Hippocampal formation (tissue), 2 donors: Measurements from ENCODE around the gene RAPGEF1.

Experiments used
- DNase-seq, 2 donors: peaks; one replicate each; lab custom pipeline; 2025; lab: John Stamatoyannopoulos, UW

Gene RAPGEF1

GRCh38 chr9:131650254-131650653 is 89.6 kb downstream of the RAPGEF1 start:
- no peak for DNase-seq

GRCh38 chr9:131649646-131650045 is 90.2 kb downstream of the RAPGEF1 start:
- no peak for DNase-seq

GRCh38 chr9:131645078-131645776 is 94.6 kb downstream of the RAPGEF1 start:
- no peak for DNase-seq

GRCh38 chr9:131642496-131643083 is 97.3 kb downstream of the RAPGEF1 start:
- no peak for DNase-seq

- DNase-seq = peak; percentile 42 to 43
Measured at GRCh38 chr9:131641618-131642495, 98.0 kb downstream of the RAPGEF1 start.

GRCh38 chr9:131640438-131641137 is 99.3 kb downstream of the RAPGEF1 start:
- DNase-seq = no peak

- DNase-seq = no peak
Measured at GRCh38 chr9:131639769-131640437, 100.0 kb downstream of the RAPGEF1 start.

GRCh38 chr9:131636593-131636992 is 103.3 kb downstream of the RAPGEF1 start:
- DNase-seq = no peak

- DNase-seq = no peak
Measured at GRCh38 chr9:131635892-131636291, 104.0 kb downstream of the RAPGEF1 start.

GRCh38 chr9:131635285-131635684 is 104.6 kb downstream of the RAPGEF1 start:
- peak in 1 of 2 donors; percentile 14 for DNase-seq

- no peak for DNase-seq
Measured at GRCh38 chr9:131633491-131634031, 106.3 kb downstream of the RAPGEF1 start.

GRCh38 chr9:131631306-131631705 is 108.6 kb downstream of the RAPGEF1 start:
- no peak for DNase-seq

GRCh38 chr9:131630205-131630831 is 109.6 kb downstream of the RAPGEF1 start:
- DNase-seq = no peak

- DNase-seq = no peak
Measured at GRCh38 chr9:131629825-131630204, 110.1 kb downstream of the RAPGEF1 start.

- no peak for DNase-seq
Measured at GRCh38 chr9:131629226-131629500, 110.7 kb downstream of the RAPGEF1 start.

- no peak for DNase-seq
Measured at GRCh38 chr9:131628459-131629225, 111.2 kb downstream of the RAPGEF1 start.

GRCh38 chr9:131627648-131628458 is 112.0 kb downstream of the RAPGEF1 start:
- DNase-seq = no peak

GRCh38 chr9:131627326-131627647 is 112.6 kb downstream of the RAPGEF1 start:
- no peak for DNase-seq

- DNase-seq = no peak
Measured at GRCh38 chr9:131625790-131626670, 113.8 kb downstream of the RAPGEF1 start.
